SU-DHL-6 (cell line): Measurements from ENCODE around the gene ITPRIP.

Experiments
- H2AFZ ChIP-seq: fragments of 200-600 bp; sonication (generic); 2 replicates; pipeline ENCODE4 v1.6.1; 2014; ENCODE audit warnings: low read depth, mild to moderate bottlenecking, moderate library complexity, mixed read lengths, antibody characterized with exemption, low read length; ENCODE audit not compliant: severe bottlenecking
- H3F3A ChIP-seq: fragments of 200-600 bp; shearing (Covaris generic); 2 replicates; pipeline ENCODE4 v1.6.0; 2016; ENCODE audit warnings: antibody characterized with exemption, mild to moderate bottlenecking; ENCODE audit not compliant: insufficient read depth
- H3K27ac ChIP-seq: fragments of 200-600 bp; sonication (generic); 2 replicates; pipeline ENCODE4 v1.5.1; 2016; ENCODE audit warnings: low read depth, mild to moderate bottlenecking, low read length, moderate library complexity, mixed read lengths
- H3K27me3 ChIP-seq: fragments of 200-600 bp; sonication (generic), shearing (Covaris generic); 2 replicates; pipeline ENCODE4 v1.6.0; 2014; ENCODE audit warnings: mild to moderate bottlenecking, low read length
- H3K36me3 ChIP-seq: fragments of 200-600 bp; sonication (generic); 2 replicates; pipeline ENCODE4 v1.6.1; 2014; ENCODE audit warnings: mild to moderate bottlenecking, low read length, mixed read lengths
- H3K4me2 ChIP-seq: fragments of 300-600, 200-600 bp; shearing (Covaris generic), sonication (generic); 2 replicates; pipeline ENCODE4 v1.6.0; 2014; ENCODE audit warnings: low read length, low read depth, mild to moderate bottlenecking; ENCODE audit not compliant: poor library complexity, severe bottlenecking
- H3K4me3 ChIP-seq: fragments of 200-600 bp; sonication (generic); 2 replicates; pipeline ENCODE4 v1.5.1; 2014; ENCODE audit warnings: antibody characterized with exemption, low read length, mild to moderate bottlenecking, mixed read lengths; ENCODE audit not compliant: insufficient read depth, poor library complexity, severe bottlenecking
- H3K79me2 ChIP-seq: fragments of 200-600 bp; sonication (generic); 2 replicates; pipeline ENCODE4 v1.6.1; 2014; ENCODE audit warnings: mild to moderate bottlenecking, low read length, moderate library complexity; ENCODE audit not compliant: insufficient read depth
- H3K9ac ChIP-seq: fragments of 200-600 bp; sonication (generic); 2 replicates; pipeline ENCODE4 v1.7.0; 2014; ENCODE audit warnings: mild to moderate bottlenecking, low read length
- H3K9me2 ChIP-seq: fragments of 200-600 bp; sonication (generic); replicated peaks from 2 replicates; pipeline ENCODE4 v1.6.1; 2014; ENCODE audit warnings: low read length; ENCODE audit not compliant: insufficient read depth
- H3K9me3 ChIP-seq: fragments of 200-600 bp; sonication (generic); 2 replicates; pipeline ENCODE4 v1.6.1; 2014; ENCODE audit warnings: low read length, mixed read lengths; ENCODE audit not compliant: insufficient read depth
- H4K20me1 ChIP-seq: fragments of 200-600 bp; sonication (generic); 2 replicates; pipeline ENCODE4 v1.6.1; 2014; ENCODE audit warnings: low read depth, mild to moderate bottlenecking, antibody characterized with exemption, low read length, moderate library complexity, mixed read lengths
- CTCF ChIP-seq: fragments of 200-600 bp; sonication (generic); IDR thresholded peaks from one replicate; pipeline ENCODE4 v1.5.1; 2017; ENCODE audit warnings: antibody characterized with exemption, mild to moderate bottlenecking, low read length, moderate library complexity; ENCODE audit not compliant: insufficient read depth, poor library complexity, severe bottlenecking
- EZH2phosphoT487 ChIP-seq: fragments of 200-600 bp; sonication (generic), shearing (Covaris generic); conservative IDR thresholded peaks from 2 replicates; pipeline ENCODE4 v1.6.1; 2018; ENCODE audit warnings: mild to moderate bottlenecking, antibody characterized with exemption, low read length, moderate library complexity, mixed read lengths

The ITPRIP gene

GRCh38 chr10:104296687-104297436 lies 41.4 kb downstream of the ITPRIP start:
- H3K36me3 ChIP-seq, result no peaks in the 10 kb centered on the region
- H3K4me2 ChIP-seq, result no peak overlapping the region
- H3K9ac ChIP-seq, result no peak overlapping the region
- H3K27me3 ChIP-seq, result no peaks in the 10 kb centered on the region
- H3K9me2 ChIP-seq, result no peaks in the 10 kb centered on the region
- no peaks in the 10 kb centered on the region for H3K79me2 ChIP-seq
- H3K27ac ChIP-seq, result no peak overlapping the region
- no peaks in the 10 kb centered on the region for H3F3A ChIP-seq
- no peak overlapping the region for H2AFZ ChIP-seq
- TF ChIP-seq CTCF (no peak), EZH2phosphoT487 (no peak)
- no peaks in the 10 kb centered on the region for H3K9me3 ChIP-seq
- H4K20me1 ChIP-seq, result no peaks in the 10 kb centered on the region
- no peak overlapping the region for H3K4me3 ChIP-seq

- TF ChIP-seq CTCF (no peak), EZH2phosphoT487 (no peak)
- H3K79me2 ChIP-seq, result no peaks in the 10 kb centered on the region
These were observed 44.4 kb downstream of the ITPRIP start for GRCh38 chr10:104293781-104294321.

DNA sequence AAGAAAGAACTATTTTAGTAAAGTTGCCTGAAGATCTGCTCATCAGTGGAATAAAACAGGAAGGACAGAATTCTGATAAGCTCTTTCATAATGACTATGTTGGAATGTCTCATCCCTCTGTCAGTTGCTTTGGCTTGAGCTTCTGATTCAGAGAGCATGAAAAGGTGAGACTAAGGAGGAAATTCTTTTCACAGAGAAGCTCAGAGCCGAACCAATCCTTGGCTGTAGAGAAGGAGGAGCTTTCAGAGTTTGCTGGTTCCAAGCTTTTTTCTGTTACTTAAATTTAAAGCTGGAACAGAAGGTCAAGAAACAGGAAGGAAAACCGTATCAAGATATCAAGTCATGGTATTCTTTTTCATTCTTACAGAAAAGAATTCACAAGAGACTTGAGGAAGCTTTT lies 45.3 kb downstream of the ITPRIP start:
- Histone ChIP-seq H3K9me2 (no peaks in the 10 kb centered on the region), H2AFZ (no peak overlapping the region), H3K9ac (no peak overlapping the region)

More at GRCh38 chr10:104293781-104294321, 44.4 kb downstream of the ITPRIP start:
- H3F3A ChIP-seq, result no peaks in the 10 kb centered on the region
- no peak overlapping the region for H3K4me2 ChIP-seq
- no peaks in the 10 kb centered on the region for H4K20me1 ChIP-seq
- H3K27ac ChIP-seq, result no peak overlapping the region
- no peaks in the 10 kb centered on the region for H3K36me3 ChIP-seq
- no peak overlapping the region for H2AFZ ChIP-seq
- H3K9me2 ChIP-seq, result no peaks in the 10 kb centered on the region
- H3K4me3 ChIP-seq, result no peak overlapping the region
- H3K9me3 ChIP-seq, result no peaks in the 10 kb centered on the region
- H3K27me3 ChIP-seq, result no peaks in the 10 kb centered on the region
- H3K9ac ChIP-seq, result no peak overlapping the region

More for the DNA sequence above, 45.3 kb downstream of the ITPRIP start:
- H3K4me2 ChIP-seq, result no peak overlapping the region
- no peaks in the 10 kb centered on the region for H3K9me3 ChIP-seq
- TF ChIP-seq CTCF, result no peak
- TF ChIP-seq EZH2phosphoT487, result no peak
- no peak overlapping the region for H3K4me3 ChIP-seq
- no peaks in the 10 kb centered on the region for H3F3A ChIP-seq
- H3K79me2 ChIP-seq, result no peaks in the 10 kb centered on the region
- H4K20me1 ChIP-seq, result no peaks in the 10 kb centered on the region
- H3K27ac ChIP-seq, result no peak overlapping the region
- H3K36me3 ChIP-seq, result no peaks in the 10 kb centered on the region
- H3K27me3 ChIP-seq, result no peaks in the 10 kb centered on the region
